Spleen (tissue), 11 donors: ENCODE measurements around the gene ZDHHC14. TPM values are rescaled to one million over a fixed set of nuclear protein-coding genes. Genes with fewer than 3 reads are reported as not detected.

Source experiments
- DNase-seq: peaks from one replicate; pipeline ENCODE4 v3.0.0-alpha.2; 2020
- H3K27ac ChIP-seq, 8 donors: fragments of 200-600 bp; sonication (generic) in 7 of 8; 1 replicate in 4 of 8; 2 replicates in 4 of 8; pipeline versions ENCODE4 v1.5.0 to v1.8.0; 2016 to 2021; ENCODE audit warnings: inconsistent platforms in 4 of 8, mild to moderate bottlenecking in 4 of 8, moderate library complexity in 1 of 8
- H3K27me3 ChIP-seq, 7 donors: fragments of 200-600 bp; sonication (generic) in 6 of 7; replicated peaks in 1 of 7; 1 replicate in 4 of 7; 2 replicates in 3 of 7; pipeline versions ENCODE4 v1.5.0 to v1.8.0; 2016 to 2021; ENCODE audit warnings: inconsistent platforms in 3 of 7, mild to moderate bottlenecking in 1 of 7
- H3K36me3 ChIP-seq, 6 donors: fragments of 200-600 bp; sonication (generic) in 5 of 6; 1 replicate in 4 of 6; 2 replicates in 2 of 6; pipeline versions ENCODE4 v1.5.0 to v1.8.0; 2016 to 2021; ENCODE audit warnings: inconsistent platforms in 2 of 6
- H3K4me1 ChIP-seq, 6 donors: fragments of 200-600 bp; sonication (generic) in 5 of 6; 1 replicate in 3 of 6; 2 replicates in 3 of 6; pipeline versions ENCODE4 v1.5.0 to v1.8.0; 2016 to 2021; ENCODE audit warnings: inconsistent platforms in 3 of 6
- H3K4me3 ChIP-seq, 8 donors: fragments of 200-600 bp; sonication (generic) in 7 of 8; 1 replicate in 4 of 8; 2 replicates in 4 of 8; pipeline versions ENCODE4 v1.5.0 to v1.8.0; 2016 to 2021; ENCODE audit warnings: inconsistent platforms in 4 of 8, mild to moderate bottlenecking in 4 of 8, moderate library complexity in 2 of 8
- H3K9me3 ChIP-seq, 8 donors: fragments of 200-600 bp; sonication (generic) in 7 of 8; 1 replicate in 4 of 8; 2 replicates in 4 of 8; pipeline versions ENCODE4 v1.5.0 to v1.8.0; 2016 to 2021; ENCODE audit warnings: inconsistent platforms in 4 of 8
- CTCF ChIP-seq, 11 experiments: fragments of 200-600 bp in 7 of 11; fragments of 450-650 bp in 4 of 11; sonication (generic) in 4 of 11; IDR thresholded peaks in 8 of 11; conservative IDR thresholded peaks in 3 of 11; 1 replicate in 7 of 11; 2 replicates in 4 of 11; pipeline versions ENCODE4 v1.4.0 to v1.8.0; 2016 to 2021; ENCODE audit warnings: antibody characterized with exemption in 11 of 11, inconsistent platforms in 4 of 11, mild to moderate bottlenecking in 1 of 11
- POLR2A ChIP-seq, 3 donors: fragments of 450-650 bp; IDR thresholded peaks; one replicate each; pipeline ENCODE4 v1.5.1; 2017; ENCODE audit warnings: antibody characterized with exemption in 3 of 3, mild to moderate bottlenecking in 1 of 3
- POLR2AphosphoS5 ChIP-seq, 3 donors: sonication (generic); formaldehyde crosslinking; IDR thresholded peaks; one replicate each; pipeline ENCODE4 v1.5.1; 2017; ENCODE audit warnings: antibody characterized with exemption in 3 of 3
- WGBS, 5 donors: extraction: QIAGEN DNeasy Blood & Tissue Kit in 3 of 5; methylation state at CpG; one replicate each; pipeline versions ENCODE4 v1.1.5 to v1.1.7; 2013 to 2018; 5-methylcytosine and 5-hydroxymethylcytosine counted together
- intact Hi-C: fragments of 100-400 bp; cut with DNase I; formaldehyde crosslinking; loops from one replicate; pipeline ENCODE4 v1.15.0; 2023; ENCODE audit warnings: low total_unique reads
- polyA plus RNA-seq, 3 donors: library from polyadenylated mRNA; stranded (reverse); fragments of 200-250 nt; gene quantifications; one replicate each; pipeline ENCODE4 v1.2.1, GENCODE V29; 2013
- total RNA-seq, 7 donors: library from RNA; depleted of rRNA in 3 of 7; stranded (reverse); fragments of >200 nt in 3 of 7; fragmentation: NEBNext Ultra II Directional in 4 of 7; extraction: Animal tissue kit (Norgen Biotek cat#: 25700) in 4 of 7; gene quantifications; one replicate each; pipeline versions ENCODE4 v1.1.0 to v1.2.1, GENCODE V29; 2016 to 2021
- donor health status: healthy with polysubstance abuse.
- donor health status: DM: no; HTN: no; CAD: no; lungs with moderate emphysema.
- donor health status: DM: no; HTN: no; CAD: no.
- donor health status: Bipolar disorder and iron deficiency.
- donor health status: healthy.
- donor health status: DM: no; HTN: no; CAD: no.
- donor health status: DM: yes; HTN: yes; CAD: no.

Gene ZDHHC14
- total and polyA plus RNA-seq, 10 donors = 7.8 to 18.2 (median 11.7) TPM

GRCh38 chr6:157563611-157564284, 182.8 kb downstream of the ZDHHC14 start:
- Histone ChIP-seq H3K4me1 (peaks cover 11 to 75% (median 49%) of the 10 kb centered on the region in 6 donors), H3K36me3 (no peaks in the 10 kb centered on the region), H3K27me3 (no peaks in the 10 kb centered on the region), H3K27ac (peak overlapping the region in 3 of 8 donors; percentile 25 to 77 (median 40)), H3K4me3 (no peak overlapping the region), H3K9me3 (peaks cover 0 to 4% (median 0%) of the 10 kb centered on the region in 8 donors)
- DNase-seq = no peak
- 71 to 89% (median 75%) methylated on average over 8 of the region's 8 CpGs for WGBS, 5 donors
- intact Hi-C loops = no loop called here
- TF ChIP-seq POLR2A (IDR thresholded peaks at IDR 0.05) (no peak), POLR2AphosphoS5 (IDR thresholded peaks at IDR 0.05) (no peak), CTCF (IDR thresholded peaks at IDR 0.05 in 8 of 11, conservative IDR thresholded peaks at IDR 0.05 in 3 of 11) (no peak)

DNA sequence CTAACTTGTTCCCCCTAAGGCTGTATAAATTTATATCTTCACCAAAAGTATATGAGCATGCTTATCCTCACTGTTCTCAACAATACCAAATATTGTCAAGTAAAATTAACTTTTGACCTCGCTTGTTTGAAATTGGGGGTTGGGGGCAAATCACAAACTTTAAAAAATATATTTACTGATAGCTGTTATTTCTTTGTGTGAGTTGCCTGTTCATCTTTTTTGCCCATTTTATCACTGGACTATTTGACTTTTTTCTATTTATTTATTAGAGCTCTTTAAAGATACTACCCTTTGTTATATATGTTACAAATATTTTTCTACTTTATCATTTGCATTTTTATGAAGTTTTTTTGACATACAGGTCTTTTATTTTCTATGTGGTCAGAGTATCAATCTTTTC, 187.7 kb downstream of the ZDHHC14 start:
- Histone ChIP-seq H3K36me3 (no peaks in the 10 kb centered on the region), H3K4me3 (no peak overlapping the region), H3K9me3 (peaks cover 0 to 4% (median 0%) of the 10 kb centered on the region in 8 donors), H3K27ac (no peak overlapping the region), H3K27me3 (no peaks in the 10 kb centered on the region), H3K4me1 (peaks cover 8 to 62% (median 31%) of the 10 kb centered on the region in 6 donors)
- intact Hi-C loops = no loop called here
- DNase-seq = no peak
- WGBS, 5 donors = 94 to 100% (median 98%) methylated on average over 1 of the region's 1 CpG
- TF ChIP-seq POLR2AphosphoS5 (IDR thresholded peaks at IDR 0.05) (no peak), CTCF (IDR thresholded peaks at IDR 0.05 in 8 of 11, conservative IDR thresholded peaks at IDR 0.05 in 3 of 11) (no peak), POLR2A (IDR thresholded peaks at IDR 0.05) (no peak)

DNA sequence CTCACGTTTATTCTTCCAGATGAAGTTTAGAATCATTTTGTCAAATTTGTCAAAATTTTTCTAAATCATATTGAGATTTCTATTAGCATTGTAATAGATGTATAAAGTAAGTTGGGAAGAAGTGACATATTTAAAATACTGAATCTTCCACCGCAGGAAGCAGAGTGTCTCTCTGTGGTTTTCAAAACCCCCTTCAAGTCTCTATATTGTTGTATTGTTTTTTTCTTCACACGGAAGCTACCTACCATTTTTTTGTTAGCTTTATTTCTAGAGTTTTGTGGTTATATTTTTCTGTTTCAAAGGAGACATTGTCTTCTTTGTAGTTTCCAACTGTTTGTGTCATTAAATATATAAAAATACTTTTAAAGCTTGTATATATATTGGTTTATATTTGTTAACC, 188.6 kb downstream of the ZDHHC14 start:
- H3K36me3 ChIP-seq = no peaks in the 10 kb centered on the region
- peaks cover 8 to 53% (median 25%) of the 10 kb centered on the region in 6 donors for H3K4me1 ChIP-seq
- peaks cover 0 to 4% (median 0%) of the 10 kb centered on the region in 8 donors for H3K9me3 ChIP-seq
- H3K27ac ChIP-seq = peak overlapping the region in 1 of 8 donors; percentile 6
- H3K4me3 ChIP-seq = no peak overlapping the region
- no peak for TF ChIP-seq POLR2AphosphoS5 (IDR thresholded peaks at IDR 0.05)
- no peak for TF ChIP-seq CTCF (IDR thresholded peaks at IDR 0.05 in 8 of 11, conservative IDR thresholded peaks at IDR 0.05 in 3 of 11)
- TF ChIP-seq POLR2A (IDR thresholded peaks at IDR 0.05) = no peak
- H3K27me3 ChIP-seq = no peaks in the 10 kb centered on the region
- no peak for DNase-seq
- intact Hi-C loops = no loop called here
- 26 to 45% (median 34%) methylated on average over 3 of the region's 3 CpGs for WGBS, 5 donors

DNA sequence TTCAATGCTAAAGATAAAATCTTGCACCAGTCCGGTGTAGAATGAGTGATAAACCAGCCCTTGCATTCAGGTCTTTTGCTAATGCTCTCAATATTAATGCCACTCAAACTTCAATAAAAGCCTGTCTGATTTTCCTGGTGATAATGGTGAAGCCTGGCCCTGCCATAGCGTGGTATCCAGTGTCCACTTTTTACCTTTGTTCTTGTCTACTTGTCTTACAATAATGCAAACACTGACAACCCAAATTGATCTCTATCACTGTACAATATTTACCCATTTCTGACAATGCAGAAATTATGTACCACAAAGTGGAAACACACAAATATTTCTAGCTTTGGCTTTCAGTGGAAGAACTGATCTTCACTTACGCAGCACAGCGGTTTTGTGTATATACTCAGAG, 189.1 kb downstream of the ZDHHC14 start:
- no peak overlapping the region for H3K4me3 ChIP-seq
- H3K9me3 ChIP-seq = peaks cover 0 to 4% (median 0%) of the 10 kb centered on the region in 8 donors
- WGBS, 5 donors = 76 to 84% (median 82%) methylated on average over 4 of the region's 4 CpGs
- no peak for DNase-seq
- TF ChIP-seq POLR2AphosphoS5 (IDR thresholded peaks at IDR 0.05) (no peak), CTCF (IDR thresholded peaks at IDR 0.05 in 8 of 11, conservative IDR thresholded peaks at IDR 0.05 in 3 of 11) (no peak), POLR2A (IDR thresholded peaks at IDR 0.05) (no peak)
- intact Hi-C loops = no loop called here
- peaks cover 8 to 49% (median 25%) of the 10 kb centered on the region in 6 donors for H3K4me1 ChIP-seq
- H3K27me3 ChIP-seq = no peaks in the 10 kb centered on the region
- H3K36me3 ChIP-seq = no peaks in the 10 kb centered on the region
- peak overlapping the region in 2 of 8 donors; percentile 6 to 9 for H3K27ac ChIP-seq
